Peyer's patch (tissue), 4 donors: ENCODE results near the gene SELENOH.

Source experiments
- CTCF ChIP-seq, 6 experiments: fragments of 450-650 bp in 4 of 6; fragments of 200-600 bp in 2 of 6; sonication (generic) in 1 of 6; IDR thresholded peaks; one replicate each; pipeline ENCODE4 v1.5.1; 2017 to 2019; ENCODE audit warnings: antibody characterized with exemption in 6 of 6, mild to moderate bottlenecking in 3 of 6, moderate library complexity in 1 of 6
- POLR2A ChIP-seq, 2 donors: fragments of 450-650 bp; IDR thresholded peaks; one replicate each; pipeline ENCODE4 v1.5.1; 2017; ENCODE audit warnings: antibody characterized with exemption in 2 of 2, mild to moderate bottlenecking in 2 of 2, moderate library complexity in 2 of 2

DNA sequence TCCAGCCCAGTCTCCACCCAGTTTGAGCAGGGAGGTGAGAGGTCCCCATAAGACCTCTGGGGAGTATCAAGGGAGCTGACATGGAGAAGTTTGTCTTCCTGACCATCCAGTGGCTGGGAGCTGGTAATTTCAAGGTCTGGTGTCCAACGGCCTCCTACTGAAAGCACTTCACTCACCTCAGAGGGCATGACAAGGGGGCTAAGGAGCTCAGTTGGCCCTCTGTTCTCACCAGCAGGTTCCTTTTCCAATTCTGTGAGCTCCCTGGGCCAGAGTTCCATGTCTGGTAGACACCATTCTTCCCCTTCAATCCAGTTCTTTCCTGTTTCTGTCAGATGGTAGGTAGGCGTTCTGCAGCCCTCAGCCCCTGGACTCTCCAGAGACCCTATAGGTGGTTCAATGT lies 3.1 kb downstream of the SELENOH start:
- TF ChIP-seq CTCF (IDR thresholded peaks at IDR 0.05) (no peak), POLR2A (IDR thresholded peaks at IDR 0.05) (no peak)
